Activated T-helper 1 cell treated with Interleukin-2 at 50 U/mL for 16 hours (primary cell): Measurements from ENCODE around the gene AGBL1.
"Not testable (repeated sequence)": the region's sequence is repeated elsewhere in the genome, so short reads cannot be mapped to it uniquely, and the experiment has no call there.

ENCODE experiments used
- DNase-seq: peaks from one replicate; pipeline ENCODE4 v3.0.0-alpha.2; 2020; ENCODE audit warnings: low read depth

AGBL1 gene

DNA sequence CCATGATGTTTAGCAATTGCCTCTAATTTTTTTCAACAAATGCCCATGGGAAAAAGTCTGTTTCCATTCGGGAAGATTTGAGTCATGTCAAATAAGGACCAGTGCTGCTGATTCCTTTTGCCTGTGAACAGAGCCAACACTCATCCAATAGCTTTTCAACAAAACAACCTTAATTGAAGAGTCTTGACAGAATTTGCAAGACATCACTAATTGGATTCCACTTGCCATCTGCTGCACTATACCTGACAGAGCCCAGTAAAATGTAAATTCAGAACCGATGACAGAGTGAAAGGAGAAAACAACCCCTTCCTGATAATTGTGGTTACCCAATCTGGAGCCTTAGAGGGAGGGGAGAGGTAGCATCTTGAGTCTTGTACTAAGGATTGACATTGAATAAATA lies 426.7 kb downstream of the AGBL1 start:
- no peak for DNase-seq

DNA sequence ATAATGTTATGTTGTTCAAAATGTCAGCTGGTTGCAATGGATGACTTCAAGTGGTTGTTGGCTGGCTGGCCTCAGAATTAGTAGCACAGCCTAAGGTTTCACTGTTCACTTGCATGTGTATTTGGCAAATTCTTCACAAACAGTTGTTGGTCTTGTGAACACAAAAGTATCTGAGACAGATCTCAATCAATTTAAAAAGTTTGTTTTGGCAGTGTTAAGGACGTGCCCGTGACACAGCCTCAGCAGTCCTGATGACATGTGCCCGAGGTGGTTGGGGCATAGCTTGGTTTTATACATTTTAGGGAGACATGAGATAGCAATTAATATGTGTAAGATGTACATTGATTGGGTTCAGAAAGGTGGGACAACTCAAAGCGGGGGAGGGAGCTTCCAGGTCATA lies 436.0 kb downstream of the AGBL1 start:
- no peak for DNase-seq

DNA sequence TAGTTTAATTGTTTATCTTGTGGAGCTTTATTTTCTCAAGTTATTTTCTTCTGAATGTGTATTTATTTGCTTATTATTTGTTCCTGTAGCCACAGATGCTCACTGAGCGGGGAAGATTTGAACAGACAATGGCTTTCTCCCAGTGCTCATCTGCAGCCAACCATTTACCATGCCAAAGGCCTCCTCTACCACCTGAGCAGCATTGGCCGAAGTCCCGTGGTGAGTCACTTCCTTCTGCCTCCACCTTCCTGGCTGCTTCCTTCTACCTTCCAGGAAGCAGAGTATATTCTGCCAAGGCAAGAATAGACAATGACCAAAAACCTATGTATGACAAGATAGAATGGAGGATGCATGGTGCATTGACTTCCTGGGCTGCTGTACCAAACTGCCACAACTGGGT lies 443.1 kb downstream of the AGBL1 start:
- no peak for DNase-seq

DNA sequence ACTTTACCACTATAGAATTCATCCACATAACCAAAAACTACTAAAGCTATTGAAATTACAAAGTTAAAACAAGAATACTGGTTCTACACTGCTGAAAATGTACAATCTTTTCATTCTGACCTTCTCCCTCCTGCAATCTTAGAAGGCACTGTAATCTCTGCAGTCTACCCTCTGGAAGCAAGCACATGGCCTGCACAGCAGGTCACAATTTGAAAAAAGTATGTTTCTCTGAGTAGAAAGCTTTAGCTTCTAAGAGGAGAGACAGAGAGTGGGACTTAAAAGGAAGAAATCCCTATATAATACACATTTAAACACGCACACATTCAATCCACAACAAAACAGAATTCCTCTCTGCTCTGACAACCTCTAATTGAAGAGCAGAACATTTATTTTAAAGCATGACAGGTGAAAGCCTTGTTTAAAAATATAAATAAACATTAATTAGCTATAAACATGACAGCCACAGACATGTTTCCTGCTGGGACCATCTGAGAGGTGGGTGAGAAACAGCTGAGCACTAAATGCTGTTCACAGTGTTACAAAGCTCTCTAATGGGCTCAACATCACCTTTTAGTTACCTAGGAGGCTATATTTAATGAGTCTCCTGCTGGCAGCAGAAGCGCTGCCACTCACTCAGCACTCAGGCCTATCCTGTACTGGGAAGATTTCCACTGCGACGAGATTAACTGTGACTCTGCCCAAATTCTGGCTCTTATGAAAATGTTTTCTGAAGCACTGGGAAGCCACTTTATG lies 447.4 kb downstream of the AGBL1 start:
- DNase-seq, result no peak

DNA sequence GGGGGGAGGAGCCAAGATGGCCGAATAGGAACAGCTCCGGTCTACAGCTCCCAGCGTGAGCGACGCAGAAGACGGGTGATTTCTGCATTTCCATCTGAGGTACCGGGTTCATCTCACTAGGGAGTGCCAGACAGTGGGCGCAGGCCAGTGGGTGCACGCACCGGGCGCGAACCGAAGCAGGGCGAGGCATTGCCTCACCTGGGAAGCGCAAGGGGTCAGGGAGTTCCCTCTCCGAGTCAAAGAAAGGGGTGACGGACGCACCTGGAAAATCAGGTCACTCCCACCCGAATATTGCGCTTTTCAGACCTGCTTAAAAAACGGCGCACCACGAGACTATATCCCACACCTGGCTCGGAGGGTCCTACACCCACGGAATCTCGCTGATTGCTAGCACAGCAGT lies 448.4 kb downstream of the AGBL1 start:
- DNase-seq, result not testable (repeated sequence)

DNA sequence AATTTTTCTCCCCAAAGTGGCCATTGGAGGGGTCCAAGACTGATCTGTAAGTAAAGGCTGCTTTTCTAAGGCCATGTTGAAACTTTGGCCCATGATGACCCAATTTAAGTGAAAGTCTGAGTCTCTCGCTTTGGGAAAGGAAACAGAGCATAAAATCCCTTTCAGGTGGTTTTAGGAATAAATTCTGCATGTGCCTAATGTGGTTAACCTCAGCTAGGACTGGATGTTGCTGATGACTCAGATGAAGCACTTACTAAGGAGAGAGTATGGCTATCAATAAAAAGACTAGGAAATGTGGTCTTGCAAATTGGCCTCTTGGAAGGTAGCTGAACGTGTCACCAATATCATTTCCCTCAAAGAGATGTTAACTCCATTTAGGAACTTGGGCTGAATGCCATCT lies 458.5 kb downstream of the AGBL1 start:
- no peak for DNase-seq

DNA sequence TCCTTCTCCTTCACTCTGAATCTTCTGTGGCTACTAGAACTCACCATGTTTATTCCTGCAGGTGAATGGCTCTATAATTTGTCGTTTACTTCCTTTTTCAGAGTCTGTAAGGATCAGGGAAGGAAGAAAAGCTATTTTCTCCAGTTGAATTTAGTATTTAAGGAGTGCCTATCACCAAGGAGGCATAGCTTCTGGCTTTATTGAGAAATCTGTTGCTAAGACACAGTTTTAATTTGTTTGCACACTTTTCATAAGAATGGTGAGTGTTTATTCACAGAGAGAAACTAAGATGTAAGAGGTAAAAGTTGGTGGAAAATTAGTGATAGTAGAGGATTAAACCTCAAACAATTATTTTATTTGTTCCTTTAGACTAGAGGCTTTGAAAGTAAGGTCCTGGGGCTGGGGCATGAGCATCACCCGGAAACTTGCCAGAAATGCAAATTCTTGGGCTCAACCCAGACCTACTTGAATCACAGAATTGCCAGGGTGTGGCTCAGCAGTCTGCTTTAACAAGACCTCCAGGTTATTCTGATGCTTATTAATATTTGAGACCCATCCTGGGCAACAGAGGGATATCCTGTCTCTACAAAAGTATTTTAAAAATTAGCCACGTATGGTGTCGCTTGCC lies 461.3 kb downstream of the AGBL1 start:
- DNase-seq, result no peak

DNA sequence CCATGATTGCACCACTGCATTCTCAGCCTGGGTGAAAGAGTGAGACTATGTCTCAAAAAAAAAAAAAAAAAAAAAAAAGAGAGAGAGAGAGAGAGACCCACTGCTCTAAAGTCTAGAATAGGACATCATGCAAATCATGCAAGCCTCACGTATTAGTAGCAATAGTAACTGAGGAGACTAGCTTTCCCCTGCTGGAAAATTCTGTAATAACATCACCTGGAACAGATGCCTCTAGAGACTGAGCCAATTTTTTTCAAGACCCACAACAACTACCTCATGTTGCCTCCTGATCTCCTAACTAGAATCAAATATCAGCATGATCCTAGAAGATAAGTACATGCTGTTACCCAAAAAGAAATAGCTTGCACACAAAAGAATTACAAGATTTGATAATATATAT lies 461.9 kb downstream of the AGBL1 start:
- DNase-seq, result no peak

DNA sequence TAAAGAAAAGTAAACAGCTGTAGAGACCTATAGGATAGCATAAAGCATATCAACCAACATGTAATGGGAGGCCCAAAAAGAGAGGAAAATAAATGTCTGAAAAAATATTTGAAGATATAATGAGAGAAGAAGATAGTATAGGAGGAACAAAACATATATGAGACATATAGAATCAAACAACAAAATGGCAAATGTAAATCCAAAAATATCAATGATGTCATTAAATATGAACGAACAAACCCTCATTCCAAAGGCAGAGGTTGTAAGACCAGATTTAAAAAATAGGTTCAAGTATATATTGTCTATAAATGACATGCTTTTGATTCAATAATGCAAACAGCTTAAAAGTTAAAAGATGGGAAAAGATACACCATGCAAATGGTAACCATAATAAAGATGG lies 470.4 kb downstream of the AGBL1 start:
- DNase-seq, result no peak

DNA sequence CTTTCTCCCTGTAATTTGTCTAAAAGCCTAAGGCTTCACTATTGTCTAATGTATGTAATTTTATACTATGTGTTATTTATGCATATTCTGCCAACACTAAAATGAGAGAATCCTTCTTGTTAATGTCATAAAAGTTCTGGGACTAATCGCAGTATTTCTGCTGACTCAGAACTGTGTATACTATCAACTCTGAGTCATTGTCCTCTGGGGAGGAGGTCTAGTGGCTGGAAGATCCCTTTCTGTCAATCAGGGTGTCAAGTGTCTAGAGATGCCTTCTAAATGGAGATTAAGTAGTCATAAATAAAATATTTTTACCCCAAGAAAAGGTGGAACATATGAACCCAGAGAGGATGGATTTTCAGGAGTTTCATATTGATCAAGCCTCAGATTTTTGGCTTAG lies 473.4 kb downstream of the AGBL1 start:
- DNase-seq, result no peak

DNA sequence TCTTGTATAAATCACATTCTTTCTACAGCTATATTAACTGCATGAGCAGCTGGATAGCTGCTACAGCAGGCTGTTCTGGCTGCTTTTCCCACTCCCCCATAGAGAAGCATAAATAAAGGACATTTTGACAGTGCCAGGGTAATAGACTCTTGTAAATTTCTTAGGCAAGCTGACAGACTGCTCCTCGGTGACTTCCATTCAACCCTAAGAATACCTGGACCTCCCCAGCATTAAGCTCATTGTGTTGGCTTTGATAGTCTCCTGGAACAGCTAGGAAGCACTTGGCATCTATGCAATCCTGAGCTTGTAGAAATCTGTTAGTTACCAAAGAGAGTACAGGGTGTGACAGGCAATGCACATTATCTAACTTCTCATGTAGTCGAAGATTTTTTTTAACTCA lies 475.4 kb downstream of the AGBL1 start:
- DNase-seq, result no peak

DNA sequence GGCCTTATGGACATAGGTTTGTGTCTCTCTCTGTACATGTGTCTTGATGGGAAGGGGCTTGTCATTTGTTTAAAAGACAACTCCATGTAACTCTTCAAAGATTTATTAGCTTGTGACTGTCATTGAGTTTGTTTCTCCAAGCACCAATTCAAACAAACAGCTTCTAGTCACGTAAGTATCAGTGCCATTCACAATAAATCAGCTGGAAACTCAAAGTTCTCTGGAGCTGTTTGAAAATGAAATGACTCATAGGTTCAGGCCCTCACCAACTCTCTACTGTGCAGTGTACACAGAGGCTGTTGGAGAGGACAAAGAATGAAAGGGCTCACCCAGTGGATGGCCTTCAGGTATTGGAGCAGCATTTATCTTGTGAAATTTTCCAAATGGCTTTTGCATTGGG lies 476.3 kb downstream of the AGBL1 start:
- no peak for DNase-seq

DNA sequence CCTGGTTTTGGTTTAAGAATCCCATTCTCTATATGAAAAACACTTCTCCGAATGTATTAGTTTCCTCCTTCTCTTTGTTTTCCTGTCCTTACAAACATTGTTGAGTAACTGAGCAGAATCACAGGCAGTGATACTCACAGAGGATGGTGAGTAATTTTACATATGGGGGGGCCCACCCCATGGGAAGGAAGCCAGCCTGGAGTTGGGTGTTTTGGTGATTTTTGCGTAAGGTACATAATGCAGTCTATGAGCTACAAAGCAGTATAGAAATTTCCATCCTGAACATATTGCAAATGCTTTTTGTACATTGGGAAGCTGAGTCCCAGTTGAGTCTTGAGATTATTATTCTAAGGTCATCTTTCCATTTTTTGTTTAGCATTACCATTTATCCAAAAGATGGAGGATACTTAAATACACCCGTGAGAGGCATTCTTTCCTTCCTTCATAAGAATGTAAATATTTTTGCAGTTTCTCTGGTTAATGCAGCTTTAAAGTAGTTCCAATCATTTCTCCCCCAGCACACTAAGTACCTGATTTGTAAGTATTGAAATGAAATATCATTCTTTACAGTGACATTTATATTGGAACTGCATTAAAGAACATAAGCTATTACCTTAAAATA lies 476.8 kb downstream of the AGBL1 start:
- DNase-seq, result no peak

DNA sequence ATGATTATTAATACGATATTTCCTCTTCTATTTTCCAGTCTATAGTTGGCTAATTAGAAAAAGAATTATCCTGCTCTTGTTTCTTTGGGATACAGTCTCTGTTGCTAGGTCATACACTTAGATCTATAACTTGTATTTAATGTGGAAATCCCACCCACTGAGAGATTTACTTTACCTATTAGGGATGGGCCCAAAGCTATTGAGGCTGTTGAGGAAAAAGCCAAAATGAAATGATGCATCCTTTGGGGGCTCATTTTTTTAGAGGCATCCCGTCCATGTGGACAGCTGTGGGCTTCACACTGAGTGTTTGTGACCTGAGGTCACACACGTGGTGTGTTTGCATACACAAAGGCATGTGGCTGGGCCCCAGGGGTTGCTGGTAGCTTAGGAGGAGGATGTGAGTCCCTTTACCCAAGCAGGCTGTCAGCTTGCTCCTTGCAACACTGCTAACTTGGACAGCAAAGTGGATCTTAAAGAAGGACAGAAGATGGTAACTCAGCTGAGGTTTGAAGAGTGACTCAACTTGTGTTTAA lies 477.4 kb downstream of the AGBL1 start:
- DNase-seq, result no peak

DNA sequence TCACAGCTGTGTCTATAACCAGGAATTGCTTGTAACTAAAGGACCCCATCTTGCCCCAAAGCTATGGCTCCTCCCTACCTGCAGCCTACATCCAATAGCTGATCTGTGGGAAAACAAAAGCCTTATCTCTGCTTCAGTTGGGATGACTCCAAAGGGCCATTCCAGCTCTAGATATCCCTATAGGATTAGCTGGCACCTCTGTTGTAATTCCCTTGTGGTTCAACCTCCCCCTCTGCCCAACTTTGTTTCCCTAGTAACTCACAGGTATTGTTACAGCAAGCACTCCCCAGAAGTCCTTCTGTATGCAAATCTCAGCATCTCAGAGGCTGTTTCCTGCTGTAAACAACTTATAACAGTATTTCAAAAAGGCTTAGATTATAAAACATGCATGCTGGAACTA lies 478.6 kb downstream of the AGBL1 start:
- no peak for DNase-seq

DNA sequence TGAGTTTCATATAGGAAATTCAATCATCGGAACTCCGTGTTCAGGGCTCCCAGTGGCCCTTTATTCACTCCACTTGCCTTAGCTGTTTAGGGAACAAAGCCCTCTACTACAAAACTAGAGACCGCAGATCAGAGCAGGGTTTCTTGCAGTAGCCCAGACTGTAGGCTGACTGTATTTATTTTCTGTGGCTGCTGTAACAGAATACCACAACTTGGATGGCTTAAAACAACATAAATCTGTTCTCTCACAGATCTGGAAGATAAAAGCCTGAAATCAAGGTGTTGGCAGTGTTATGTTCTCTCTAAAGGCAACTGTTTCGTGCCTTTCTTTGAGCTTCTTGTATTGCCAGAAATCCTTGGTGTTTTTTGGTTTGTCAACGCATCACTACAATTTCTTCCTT lies 479.0 kb downstream of the AGBL1 start:
- DNase-seq, result no peak

DNA sequence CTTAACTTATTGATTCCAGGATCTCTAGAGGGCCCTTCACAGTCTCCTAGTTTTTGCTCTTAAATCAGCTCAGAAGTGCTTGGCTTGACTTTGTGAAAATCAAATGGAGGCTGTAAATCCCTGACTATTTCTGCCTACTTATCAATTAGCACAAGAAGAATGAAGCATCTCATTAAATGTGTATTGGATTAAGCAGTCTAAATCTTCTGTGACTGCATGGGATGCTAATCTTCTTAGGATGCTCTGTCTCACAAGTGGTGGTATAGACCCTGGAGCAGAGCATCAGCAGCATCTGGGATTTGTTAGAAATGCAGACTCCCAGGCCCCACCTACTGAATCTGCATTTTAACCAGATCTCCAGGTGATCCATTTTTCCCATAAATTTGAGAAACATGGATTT lies 488.7 kb downstream of the AGBL1 start:
- DNase-seq, result no peak

DNA sequence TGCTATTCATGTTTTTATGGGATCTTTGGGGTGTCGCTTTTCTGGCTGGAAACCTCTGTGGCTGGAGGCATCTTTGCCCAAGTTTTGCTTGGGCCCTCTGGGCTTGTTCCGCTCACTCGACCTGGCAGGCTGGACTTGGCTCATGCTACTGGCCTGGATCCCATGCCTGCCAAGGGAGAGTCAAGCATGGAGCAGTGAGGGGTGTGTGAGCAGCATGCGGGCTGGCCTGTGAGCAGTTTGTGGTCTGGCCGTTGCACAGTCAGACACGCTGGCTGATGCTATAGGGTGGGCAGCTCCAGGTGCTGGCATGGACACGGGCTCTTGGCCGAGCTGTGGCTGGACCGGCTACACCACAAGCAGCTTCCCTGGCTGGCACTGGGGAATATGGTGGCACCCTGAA lies 491.1 kb downstream of the AGBL1 start:
- DNase-seq, result no peak

DNA sequence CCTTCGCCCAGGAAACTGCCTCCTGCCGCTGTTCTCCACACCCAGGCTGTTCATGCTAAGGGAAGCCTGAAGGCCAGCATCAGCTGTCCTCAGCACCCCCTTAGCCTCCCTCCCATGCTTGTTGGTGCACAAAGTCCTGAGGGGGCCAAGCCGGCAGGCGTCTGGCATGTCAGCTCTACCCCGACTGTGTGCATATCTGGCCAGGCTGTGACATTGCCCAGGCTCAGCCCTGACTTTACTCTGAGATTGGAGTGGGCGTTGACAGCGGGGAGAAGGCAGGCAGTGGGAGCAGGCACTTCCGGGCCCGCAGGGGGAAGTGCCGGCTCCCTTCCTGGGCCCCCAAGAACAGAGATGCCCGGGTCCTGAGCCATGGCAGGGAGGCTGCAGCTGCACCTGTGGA lies 492.2 kb downstream of the AGBL1 start:
- no peak for DNase-seq

DNA sequence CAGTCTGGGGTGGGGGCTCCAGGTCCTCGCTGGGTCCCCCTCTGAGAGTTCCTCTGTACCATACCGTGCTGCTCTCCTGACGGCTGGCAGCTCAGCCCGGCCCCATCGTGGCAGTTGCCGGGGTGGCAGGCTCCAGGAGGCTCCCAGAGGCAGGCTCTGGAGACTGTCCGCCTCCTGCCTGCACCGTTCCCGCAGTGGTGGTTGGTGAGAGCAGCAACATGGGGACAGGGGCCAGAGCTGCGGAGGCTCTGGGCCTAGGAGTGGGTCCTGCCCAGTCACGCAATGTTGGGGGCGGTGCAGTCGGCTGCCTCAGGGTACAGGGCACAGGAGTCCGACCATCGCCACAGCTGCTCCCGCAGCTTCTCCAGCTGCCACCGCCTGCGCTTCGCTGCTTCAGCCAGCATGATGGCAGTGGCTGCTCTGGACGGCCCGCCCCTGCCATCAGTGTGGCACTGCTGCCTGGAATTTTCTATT lies 492.7 kb downstream of the AGBL1 start:
- DNase-seq, result no peak

DNA sequence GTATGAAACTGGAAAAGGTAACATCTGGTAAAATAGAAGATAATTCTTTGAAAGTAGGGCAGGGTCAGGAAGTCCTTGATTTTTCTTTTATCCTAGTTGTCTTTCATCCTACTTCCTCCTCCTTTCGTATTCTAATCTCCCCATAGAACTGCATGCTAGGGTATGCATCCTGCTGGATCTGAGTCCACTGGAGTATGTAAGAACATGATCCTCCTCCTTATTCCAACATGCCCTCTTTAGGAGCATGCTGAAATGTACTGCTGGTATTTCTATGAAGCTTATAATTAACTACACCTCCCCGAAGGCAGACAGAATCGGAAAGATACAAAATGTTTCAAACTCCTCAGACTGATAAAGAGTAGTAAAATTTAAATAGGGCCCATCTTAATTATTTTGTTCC lies 493.8 kb downstream of the AGBL1 start:
- DNase-seq, result no peak

DNA sequence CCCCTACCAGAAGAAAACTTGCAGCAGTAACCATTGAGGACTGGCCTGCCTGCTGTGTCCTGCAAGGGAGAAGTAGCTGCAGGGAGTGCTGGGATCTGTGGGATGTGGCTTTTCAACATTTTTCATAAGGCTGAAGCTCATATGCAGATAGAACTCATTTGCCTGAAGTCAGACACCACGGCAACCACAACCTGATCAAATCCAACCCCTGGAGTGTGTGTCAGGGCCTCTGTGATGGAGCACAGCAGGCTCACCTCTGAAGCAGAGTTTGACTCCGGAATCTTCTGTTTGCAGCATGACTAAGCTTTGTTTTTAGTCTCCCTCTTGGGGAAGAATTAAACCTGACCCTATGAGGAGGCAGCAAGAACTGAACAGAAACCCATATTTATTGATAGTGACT lies 508.7 kb downstream of the AGBL1 start:
- DNase-seq, result no peak

DNA sequence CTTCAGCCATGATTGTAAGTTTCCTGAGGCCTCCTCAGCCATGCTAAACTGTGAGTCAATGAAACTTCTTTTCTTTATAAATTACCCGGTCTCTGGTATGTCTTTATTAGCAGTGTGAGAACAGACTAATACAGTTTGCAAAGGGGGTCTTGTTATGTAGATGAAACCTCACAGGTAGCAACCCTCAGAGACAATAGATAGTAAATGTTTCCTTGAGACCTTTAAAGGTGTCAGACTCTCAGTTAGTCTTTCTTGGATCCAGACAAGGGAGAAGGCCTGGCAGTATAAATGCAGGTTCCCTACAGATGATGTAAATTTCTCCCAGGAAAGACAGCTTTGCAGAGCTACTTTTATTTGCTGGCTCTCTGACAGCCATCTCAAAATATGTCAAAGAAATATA lies 510.8 kb downstream of the AGBL1 start:
- DNase-seq, result no peak
